ENCODE results near the gene CAMK2B.

CAMK2B gene

DNA sequence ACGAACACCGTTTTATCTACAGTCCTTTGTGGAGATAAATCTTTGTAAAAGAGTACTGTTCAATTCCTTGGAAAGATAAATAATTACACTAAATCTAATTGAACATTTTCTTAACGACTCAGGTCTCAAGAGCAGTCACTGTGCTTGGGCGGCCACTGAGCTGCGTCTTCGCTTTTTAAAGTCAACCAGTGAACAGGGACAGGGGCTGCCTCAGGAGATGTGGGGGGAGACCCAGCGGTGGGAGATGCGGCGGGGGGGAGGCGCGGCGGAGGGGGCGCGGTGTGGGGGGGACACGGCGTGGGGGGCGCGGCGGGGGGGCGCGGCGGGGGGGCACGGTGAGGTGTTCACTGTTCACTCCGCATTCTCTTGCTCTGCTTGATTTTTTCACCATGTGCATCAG lies 39.8 kb downstream of the CAMK2B start:
- DNase-seq: no peak

DNA sequence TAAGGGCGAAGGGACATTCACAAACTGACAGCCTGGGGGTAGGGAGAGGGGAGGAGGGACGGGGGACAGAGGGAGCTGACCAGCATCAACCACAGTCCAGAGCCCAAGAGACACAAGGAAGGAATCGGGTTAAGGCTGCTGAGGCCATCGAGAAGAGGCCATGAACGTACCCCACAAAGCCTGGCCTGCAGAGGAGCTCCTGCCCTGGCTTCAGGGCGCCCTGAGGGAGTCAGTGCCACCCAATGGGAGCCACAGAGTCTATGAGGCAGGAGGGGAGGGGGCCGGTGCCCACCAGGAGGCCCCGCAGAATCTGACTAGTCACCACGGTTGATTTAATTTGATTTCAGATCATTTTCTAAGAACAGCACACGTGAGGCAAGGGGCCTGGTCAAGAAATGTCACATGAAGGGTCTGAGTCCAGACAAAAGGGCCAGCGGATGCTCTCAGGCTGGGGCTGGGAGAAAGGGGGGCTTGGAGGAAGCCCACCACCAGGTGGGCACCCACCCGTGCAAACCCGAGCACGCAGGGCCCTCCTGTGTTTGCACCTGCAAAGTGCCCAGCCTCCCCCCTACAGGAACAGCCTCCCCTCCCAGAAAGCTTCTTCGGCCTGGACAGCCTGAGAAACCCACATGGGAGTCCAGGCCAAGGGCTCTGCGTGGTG lies 40.4 kb downstream of the CAMK2B start:
- DNase-seq: no peak

DNA sequence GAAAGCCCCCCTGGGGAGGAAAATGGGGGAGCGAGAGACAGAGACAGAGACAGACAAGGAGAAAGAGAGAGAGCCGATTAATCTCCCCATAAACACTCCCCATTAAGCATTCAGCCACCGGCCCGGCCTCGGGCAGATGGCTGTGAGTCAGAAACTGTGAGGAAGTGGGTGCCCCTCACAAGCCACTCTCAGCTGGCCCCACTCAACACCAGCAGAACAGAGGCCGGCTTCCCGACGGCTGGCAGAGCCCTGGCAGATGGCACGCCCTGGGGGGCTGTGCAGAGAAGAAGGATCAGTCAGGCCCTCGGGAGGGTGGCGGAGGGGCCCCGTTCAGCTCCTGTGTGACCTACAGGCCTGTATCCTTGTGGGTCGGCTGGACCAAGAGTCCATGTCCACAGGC lies 41.2 kb downstream of the CAMK2B start:
- no peak for DNase-seq

- DNase-seq: no peak
Measured at GRCh38 chr7:44283381-44284211, 41.8 kb downstream of the CAMK2B start.

DNA sequence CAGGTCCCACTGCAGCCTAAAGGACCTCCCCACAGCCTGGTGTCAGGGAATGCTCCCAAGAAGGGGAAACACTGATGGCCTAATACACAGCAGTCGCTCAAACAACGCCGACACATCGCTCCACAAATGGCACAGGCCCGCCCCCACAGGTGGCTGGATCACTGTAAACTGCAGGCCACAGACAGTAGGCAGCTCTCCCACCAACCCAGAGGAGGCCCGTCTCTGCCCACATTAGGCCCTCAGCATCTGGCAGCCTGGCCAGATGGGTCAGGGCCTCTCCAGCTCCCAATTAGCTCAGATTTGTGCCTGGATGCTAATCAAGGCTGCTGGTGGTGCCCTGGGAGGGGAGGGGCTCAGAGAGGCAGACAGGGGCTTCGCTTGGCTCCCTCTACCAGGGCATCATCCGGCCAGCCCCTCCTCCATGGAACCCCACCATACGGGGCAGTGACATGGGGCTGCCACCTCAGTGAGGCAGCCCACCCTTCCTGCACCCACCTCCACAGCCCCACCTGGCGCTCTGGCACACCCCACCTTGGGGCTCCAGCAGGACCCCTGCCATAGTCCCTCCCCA lies 42.7 kb downstream of the CAMK2B start:
- DNase-seq: no peak

DNA sequence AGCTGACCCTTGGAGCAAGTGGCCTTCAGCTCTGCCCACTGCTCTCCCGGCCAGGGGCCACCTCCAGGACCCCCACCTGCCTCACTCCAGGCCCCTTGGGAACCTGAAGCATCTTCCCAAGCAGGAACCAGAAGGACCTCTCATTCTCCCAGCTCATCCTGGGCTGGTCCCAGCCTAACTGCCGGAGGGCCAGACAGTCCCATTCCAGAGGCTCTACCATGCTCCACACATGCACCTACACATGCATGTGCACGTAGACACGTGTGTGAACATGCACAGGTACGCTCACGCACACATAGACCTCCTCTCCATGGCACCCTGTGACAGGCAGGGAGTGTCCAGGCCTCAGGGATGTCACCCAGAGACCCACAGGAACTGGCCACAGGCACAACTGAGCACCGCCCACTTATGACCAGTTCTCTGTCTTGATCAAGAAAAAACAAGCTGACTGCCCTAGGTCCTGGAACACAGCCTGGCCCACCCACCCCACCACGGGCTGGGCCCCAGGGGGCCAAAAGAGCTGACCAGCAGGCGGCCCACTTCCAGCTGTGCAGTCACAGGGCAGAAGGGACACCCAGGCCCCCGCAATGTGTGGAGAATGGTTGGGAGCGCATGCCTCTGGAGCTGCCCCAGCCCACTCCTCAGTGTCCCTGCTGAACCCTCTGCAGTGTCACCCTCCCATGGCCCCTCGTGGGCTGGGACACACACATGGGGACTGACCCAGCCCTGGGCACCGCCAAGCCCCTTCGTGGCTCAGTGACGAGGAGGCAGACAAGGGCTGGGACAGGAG lies 43.4 kb downstream of the CAMK2B start:
- DNase-seq: no peak

DNA sequence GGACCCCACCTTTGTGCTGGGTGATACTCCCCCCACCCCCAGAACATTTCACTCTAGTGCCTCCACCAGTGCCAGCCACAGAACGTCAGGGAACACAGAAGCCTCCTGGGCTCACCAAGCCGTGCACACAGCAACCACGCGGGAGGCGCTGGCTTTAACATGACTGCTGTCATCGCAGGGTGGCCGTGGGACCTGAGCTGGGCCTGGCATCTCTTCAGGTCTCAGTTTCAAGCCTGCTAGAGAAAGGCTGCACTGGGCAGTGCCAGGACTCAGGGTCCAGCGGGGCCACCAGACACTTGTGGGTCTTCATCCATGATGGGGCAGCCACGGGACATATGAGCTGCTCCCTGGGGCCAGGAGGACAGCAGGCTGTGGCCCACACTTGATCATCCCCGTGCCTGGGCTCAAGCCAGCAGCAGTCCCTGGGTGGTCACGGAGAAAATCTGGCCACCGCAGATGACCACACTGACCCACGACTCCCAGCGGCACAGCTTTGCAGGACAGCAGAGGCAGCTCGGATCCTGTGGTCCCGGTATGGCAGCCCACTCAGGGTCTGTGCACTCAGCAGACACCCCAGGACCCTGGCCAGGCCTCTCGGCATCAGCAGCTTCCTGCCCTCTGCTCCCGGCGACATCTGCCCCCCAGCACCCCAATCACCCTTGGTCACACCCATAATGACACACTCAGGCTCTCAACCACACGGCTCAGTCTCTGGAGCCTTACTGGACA lies 44.2 kb downstream of the CAMK2B start:
- DNase-seq: no peak

DNA sequence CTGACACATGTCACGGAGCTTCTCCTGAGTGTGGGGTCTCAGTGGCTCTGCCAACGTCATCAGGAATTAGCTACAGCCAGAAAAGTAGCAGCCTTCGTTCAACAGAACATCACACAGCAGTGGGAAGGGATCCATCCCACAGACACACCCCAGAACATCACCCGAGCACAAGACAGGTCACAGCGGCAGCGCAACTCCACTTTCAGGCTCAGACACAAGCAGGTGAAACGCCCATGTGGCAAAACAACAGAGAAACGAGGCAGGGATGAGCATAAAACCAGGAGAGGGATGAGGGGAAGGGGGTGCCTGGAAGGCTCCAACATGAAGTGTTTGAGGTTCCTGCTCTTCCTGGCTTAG lies 44.8 kb downstream of the CAMK2B start:
- DNase-seq: no peak

DNA sequence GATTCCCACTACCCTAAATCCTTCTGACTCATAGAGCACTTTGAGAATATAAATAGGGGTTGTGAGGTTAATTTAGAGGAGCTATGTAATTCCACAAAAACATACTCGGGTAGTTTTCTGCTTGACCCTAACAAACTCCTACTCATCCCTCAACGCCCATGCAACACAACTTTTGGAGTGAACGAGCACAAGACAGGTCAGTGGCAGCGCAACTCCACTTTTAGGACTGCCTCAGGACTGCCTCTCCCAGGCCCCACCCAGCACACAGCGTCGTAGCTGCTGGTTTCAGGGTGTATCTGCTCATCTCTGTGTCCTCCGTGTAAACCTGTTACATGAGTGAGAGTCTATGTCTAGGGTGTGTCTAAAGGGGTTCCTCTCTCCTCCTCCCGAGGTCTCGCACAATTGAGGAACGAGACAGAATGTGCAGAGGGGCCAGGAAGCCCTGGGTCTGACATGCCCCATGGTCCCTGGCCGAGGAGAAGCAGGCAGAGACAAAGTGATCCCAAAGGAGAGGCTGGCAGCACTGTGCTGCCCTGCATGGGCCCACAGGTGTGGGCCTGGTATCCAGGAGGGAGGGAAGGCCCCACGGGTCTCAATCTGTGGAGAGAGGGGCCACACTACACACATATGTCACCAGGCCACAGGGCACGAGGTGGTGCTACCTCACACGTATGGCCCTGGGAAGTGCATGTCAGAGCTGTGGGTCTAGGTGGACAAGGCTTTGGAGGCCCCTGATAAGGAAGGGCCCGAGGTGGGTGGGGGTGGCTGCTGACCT lies 45.5 kb downstream of the CAMK2B start:
- DNase-seq: no peak

- no peak for DNase-seq
Measured at GRCh38 chr7:44279286-44279685, 46.1 kb downstream of the CAMK2B start.

DNA sequence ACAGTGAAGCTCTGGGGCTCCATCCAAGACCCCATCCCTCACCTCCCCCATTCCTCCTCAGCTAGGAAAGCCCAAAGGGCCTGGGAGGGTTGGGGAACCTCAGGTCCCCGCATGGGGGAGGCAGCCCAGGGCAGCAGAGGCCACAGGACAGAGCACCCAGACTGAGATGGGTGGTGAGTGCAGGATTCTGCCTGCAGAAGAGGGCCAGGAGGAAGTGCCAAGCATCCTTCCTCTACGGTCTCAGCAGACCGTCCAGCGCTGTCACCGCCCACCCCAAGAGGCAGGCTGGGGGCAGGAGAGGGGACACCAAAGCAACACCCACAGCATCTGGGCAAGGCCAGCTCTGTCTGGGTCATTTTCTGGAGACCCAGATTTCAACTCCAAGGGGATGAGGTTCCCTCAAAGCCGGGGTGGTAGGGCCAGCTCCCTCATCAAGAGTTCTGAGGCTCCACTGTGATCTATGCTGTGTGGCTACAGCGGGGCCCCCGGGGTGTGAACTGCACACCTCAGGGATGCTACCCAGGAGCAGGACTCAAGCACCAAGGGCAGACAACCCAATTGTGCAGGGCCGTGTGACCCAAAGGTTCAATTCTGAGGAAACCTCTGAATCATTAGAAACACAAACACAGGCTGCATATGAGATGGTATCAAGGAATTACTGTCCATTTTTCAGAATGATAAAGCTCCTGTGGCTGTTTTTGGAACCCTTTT lies 46.8 kb downstream of the CAMK2B start:
- no peak for DNase-seq

GRCh38 chr7:44277851-44278250 lies 47.5 kb downstream of the CAMK2B start:
- DNase-seq: no peak

DNA sequence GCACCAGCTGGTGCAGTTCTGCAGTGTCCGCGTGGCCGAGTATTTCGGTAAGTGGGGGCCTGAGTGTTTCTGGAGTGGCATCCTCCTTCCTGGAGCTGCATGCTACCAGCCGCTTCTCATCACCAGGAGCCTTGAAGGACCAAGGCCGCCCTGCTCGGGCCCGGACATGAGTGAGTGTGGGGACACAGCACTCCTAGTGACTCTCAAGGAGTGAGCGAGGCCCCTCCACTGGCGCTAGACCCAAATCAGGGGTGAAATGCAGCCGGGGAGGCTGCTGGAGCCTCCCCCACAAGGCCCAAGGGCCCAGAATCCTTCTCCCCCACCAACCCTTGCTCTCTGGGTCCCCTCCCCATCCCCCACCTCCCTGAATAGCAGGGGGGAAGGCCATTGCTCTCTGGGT lies 48.0 kb downstream of the CAMK2B start:
- DNase-seq: no peak

DNA sequence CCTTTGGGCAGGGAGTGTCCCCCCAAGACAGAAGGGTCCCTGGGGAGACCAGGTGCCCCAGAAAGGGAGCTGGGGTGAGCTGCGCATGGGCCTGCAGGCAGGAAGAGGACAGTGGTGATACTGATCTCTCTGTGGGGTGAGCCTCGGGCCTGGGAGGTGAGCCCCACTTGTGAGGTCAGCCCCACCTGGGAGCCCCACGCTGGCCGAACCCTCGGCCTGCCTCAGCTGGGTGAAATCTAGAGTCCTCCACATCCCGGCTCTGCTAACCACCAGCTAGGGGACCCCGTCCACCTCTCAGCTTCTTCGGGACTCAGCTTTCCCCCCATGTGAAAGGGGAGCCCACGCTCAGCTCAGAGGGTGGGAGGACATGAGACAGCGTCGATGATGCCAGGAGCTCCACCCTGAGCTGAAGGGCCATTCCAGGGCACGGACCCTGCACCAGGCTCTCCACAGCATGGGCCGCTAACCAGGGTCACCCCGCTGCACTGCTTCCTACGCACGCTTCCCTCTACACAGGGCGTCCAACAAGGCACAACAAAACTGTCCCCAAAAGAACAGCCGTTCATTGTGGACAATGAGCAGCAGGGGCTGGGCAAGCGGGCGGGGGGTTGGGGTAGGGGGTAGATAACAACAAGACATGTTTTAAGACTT lies 48.7 kb downstream of the CAMK2B start:
- no peak for DNase-seq

DNA sequence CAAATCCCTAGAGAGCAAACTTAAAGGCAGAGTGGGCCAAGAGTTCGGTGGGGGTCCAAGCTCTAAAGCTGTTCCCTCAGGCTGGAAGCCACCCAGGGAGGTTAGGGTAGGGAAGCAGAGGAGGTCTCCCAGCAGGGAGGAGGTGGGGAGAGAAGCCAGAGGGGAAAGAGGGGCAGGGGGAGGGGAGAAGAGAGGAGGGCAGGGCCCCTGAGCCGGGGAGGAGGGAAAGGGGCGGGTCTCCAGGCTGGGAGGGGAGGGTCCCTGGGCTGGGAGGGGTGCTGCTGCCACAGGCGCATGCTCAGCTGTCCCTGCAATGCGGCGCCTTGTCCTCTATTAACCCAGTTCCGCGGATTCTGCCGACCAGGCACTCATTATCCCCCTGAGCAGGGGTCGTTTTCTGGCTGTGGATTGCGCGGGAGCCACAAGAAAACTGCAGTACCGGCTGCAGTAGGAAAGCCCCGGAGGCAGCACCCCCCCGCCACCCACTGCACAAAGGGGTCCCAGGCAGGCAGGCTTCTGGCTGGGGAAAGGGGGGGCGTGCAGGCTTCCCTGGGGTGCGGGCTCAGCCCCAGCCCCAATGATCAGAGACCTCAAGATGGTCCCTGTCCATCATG lies 49.3 kb downstream of the CAMK2B start:
- DNase-seq: no peak

DNA sequence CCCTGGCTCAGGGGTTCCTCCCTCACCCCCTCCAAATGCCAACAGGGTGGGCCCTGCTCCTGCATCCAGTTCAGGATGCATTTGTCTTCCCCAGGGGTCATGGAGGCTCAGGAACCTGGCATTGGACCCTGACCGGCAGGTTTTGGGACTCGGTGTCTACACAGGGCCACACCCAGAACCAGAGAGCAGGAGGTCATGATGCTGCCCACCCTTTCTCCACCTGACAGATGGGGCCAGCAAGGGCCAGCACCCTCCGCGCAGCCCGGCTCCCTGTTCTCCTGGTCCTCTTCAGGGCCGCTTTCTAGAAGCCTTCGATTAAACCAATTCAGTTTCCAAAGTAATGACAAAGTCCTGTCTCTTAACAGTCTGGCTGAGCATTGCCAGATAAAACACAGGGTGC lies 50.2 kb downstream of the CAMK2B start:
- no peak for DNase-seq

- DNase-seq: no peak
Measured at GRCh38 chr7:44274623-44274975, 50.8 kb downstream of the CAMK2B start.

DNA sequence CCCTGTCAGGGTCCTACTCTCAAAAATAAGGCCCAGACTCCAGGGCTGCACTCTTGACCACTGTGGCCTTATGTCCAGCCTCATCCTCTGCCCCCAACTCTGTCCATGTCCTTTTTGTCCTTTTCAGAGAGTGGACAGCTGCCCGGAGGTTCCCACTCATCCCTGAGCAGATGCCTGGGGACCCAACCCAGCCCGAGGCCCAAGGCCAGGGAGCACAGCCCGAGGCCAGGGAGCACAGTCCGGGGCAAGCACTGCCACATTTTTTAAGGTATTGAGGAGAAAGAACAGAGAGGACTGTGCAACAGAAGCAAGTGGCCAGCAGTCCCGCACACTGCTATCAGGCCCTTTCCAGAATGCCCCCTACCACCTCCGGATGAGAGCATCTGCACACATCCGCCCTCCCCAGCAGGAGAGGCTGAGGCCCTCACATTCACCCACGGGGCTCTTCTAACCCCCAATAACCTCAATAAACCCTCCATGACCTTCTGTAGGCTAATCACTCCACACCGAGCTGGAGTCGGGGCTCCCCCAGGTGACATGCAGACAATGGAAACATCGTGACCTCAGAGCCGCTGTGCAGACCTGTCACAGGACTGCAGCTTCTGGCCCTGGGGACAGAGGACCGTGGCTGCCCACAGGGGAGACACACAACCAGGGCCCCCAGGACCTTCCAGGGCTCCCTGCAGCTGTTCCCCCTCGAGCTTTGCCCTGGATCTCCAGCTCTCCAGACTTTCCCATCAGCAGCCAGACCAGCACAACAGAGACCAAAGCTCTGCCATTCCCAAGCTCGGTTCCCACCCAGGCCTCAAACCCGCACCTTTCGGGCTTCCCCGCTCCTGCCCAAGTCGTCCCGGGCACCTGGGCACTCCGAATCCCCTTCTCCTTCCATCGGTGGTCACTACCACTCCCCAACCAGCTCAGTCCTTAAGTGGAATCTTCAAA lies 51.4 kb downstream of the CAMK2B start:
- DNase-seq: no peak

GRCh38 chr7:44272981-44273380 lies 52.4 kb downstream of the CAMK2B start:
- DNase-seq: no peak
